HS-5 (cell line): Measurements from ENCODE around the gene VSIG10.
"Not testable (repeated sequence)": the region's sequence is repeated elsewhere in the genome, so short reads cannot be mapped to it uniquely, and the experiment has no call there.

Experiments
- DNase-seq: peaks from one replicate; pipeline ENCODE4 v3.0.0-alpha.2; 2012; ENCODE audit warnings: low read depth

VSIG10 gene

DNA sequence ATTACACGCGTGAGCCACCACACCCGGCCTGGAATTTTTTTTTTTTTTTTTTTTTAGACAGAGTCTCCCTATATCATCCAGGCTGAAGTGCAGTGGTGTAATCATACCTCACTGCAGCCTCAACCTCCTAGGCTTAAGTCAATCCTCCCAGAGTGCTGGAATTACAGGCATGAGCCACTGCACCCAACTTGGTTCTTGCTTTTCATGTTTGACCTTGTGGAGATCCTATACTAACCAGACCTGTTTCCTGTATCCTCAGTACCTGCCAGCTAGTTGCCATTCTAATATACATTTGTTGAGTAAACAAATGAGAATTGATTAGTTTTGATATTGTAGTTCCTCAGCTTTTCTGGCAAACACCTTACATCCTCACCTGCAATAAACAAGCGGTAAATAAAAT lies 3.2 kb upstream of the VSIG10 start:
- DNase-seq, result no peak

DNA sequence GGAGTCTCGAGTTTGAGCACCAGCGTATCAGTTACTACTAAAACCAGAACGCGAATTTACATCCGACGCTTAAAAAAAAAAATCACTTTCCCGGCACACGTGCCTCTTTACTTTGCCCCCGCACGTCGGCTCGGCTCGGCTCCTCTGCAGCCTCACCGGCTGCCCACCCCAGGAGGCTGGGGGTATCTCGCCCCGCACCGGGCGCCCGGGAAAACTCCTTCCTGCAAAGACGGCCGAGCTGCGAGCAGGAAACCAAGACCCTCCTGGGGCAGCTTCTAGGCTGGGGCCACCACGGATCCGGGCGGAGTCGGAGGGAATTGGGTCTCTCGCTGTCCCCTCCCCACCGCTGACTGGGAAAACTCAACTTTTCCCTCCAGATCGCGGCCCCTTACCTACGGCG lies 610 bp downstream of the VSIG10 start:
- DNase-seq, result no peak

DNA sequence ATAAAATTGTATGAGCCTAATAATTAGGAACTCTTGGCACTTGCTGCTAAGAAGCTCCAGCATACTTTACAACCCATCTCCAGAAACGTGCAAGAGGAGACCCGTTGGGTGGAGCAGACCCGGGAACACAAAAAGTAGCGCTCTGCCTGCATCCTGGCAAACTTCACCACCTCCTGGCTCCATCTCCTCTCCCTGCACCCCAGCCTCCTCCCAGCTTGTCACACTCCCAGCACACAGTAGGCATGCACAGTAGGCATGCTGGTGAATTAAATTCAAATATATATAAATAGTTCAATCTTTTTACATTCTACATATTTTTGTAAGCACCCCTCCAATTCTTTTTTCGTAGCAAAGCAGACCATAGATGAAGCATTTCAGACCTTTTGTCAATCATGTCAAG lies 1.2 kb downstream of the VSIG10 start:
- no peak for DNase-seq

DNA sequence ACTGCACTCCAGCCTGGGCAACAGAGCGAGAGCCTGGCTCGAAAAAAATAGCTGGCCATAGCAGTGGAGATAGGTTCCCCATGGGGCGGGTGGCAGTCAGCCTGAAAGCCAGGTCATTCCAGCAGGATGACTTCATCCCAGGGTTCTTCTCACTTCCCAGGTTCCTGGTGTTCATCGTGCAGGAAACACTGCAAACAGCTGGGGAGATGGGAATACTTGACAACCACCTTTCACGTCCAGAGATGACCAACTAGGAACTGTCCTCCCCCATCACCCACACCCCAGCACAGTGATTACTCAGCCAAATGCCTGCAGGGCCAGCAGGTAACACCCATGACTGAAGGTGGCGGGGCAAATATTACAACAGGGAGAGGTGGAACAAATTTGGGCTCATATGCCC lies 1.7 kb downstream of the VSIG10 start:
- no peak for DNase-seq

DNA sequence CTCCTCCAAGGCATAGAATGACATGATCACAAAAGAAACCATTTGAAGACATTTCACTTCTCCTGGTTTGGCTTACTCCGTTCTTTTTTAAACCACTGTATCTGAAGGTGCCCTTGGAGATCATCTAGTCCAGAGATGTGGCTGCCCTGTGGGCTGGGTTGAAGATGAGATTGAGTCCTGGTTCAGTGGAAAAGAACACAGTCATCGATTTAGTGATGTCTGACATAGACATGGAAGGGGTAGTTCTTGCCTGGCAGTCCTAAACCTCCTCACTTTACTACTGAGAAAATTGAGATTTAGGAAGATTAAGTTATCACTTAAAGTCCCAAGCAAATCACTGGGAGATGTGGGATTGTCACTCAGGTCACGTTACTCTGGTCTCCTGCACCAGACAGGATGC lies 2.8 kb downstream of the VSIG10 start:
- DNase-seq, result no peak

DNA sequence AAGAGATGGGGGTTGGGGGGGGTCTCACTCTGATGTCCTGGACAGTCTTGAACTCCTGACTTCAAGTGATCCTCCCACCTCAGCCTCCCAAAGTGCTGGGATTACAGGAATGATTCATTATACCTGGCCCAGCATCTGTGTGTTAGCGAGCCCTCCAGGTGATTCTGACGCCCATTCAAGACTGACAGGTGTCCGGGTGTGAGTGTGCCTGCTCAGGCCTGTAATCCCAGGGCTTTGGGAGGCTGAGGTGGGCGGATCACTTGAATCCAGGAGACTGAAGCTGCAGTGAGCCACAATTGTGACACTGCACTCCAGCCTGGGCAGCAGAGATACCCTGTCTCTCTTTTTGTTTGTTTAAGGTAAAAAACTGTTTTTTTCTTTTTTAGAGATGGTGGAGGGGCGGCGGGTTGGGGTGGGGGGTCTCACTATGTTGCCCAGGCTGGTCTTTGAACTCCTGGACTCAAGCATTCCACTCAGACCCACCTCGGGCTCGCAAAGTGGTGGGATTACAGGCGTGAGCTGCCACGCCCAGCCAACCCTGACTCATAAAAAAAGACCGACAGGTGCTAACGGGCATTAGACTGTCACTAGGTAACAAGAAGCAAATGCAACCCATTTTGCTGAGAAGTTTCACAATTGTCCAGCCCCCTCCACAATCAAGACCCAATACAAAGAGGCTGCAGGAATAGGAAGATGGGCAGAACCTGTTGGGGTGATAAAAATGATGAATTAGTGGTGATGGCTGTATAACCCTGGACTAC lies 4.7 kb downstream of the VSIG10 start:
- no peak for DNase-seq

DNA sequence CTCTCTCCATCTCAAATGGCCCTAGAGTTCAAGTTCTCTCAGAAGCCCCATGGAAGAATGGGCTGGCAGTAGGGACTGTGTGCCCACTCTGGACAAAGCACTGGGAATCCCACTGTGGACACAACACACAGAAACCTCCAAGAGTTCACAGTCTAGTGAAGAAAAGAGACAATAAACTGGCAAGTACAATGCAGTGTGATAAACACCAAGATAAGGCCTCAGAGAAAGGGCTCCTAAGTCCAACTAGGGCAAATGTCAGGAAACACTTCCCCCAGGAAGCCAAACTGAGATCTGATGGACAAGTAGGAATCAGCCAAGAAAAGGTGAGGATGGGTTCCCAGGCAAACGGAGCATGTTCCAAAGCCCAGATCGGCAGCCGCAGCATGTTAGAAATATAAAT lies 5.4 kb downstream of the VSIG10 start:
- DNase-seq, result no peak

DNA sequence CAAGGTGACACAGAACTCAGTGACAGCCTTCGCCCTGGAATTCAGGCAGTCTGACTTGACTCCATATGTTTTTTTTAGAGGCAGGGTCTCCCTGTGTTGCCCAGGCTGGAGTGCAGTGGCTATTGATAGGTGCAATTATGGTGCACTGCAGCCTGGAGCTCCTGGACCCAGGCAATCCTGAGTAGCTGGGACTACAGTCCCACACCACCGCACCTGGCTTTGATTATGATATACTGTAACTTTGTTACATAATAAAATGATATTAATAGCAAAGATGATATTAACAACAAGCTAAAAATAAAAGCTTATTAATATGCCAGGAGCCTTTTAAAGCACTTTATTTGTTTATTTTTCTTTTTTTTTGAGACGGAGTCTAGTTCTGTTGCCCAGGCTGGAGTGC lies 9.8 kb downstream of the VSIG10 start:
- DNase-seq, result no peak

DNA sequence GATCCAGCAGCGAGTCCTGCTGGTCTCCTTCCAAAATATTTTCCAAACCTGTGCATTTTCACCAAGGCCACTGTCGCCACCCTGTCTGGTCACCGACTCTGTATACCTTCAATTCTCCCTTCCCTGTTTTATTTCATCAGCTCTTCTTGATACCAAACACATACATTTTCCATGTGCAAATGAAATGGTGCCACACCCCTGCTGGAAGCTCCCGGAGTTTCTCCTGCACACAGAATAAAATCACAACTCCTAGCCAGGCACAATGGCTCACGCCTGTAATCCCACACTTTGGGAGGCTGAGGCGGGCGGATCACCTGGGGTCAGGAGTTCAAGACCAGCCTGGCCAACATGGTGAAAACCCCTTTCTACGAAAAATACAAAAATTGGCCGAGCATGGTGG lies 14.0 kb downstream of the VSIG10 start:
- no peak for DNase-seq

DNA sequence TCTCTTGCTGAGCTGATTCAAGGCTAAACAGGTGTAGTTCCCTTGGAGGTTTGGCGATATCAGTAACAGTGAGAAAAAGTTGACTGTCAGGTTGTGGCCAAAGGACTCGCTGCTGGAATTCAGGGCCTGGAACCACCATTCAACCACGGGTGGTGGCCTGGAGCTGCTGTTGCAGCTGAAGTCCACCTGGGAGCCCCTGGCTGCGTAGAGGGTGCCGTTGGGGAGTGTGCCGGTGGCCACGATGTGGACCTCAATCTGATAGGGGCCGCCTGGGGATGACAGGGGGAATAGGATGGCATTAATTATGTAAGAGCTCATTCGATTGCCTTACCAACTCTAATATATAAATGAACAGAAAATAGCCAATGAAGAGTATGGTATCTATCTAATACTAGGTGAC lies 21.6 kb downstream of the VSIG10 start:
- DNase-seq, result no peak

DNA sequence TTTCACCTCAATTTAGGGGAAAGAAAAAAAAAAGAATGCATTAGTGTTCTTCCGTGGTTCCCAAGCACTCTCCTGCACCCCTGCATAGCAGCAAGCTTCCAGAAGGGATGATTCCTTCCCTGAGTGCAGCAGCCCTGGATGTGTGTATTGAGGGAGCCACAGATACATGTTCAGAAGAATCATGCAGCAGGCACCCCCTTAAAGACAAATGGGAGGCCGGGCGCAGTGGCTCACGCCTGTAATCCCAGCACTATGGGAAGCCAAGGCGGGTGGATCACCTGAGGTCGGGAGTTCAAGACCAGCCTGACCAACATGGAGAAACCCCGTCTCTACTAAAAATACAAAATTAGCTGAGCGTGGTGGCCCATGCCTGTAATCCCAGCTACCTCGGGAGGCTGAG lies 22.3 kb downstream of the VSIG10 start:
- not testable (repeated sequence) for DNase-seq

DNA sequence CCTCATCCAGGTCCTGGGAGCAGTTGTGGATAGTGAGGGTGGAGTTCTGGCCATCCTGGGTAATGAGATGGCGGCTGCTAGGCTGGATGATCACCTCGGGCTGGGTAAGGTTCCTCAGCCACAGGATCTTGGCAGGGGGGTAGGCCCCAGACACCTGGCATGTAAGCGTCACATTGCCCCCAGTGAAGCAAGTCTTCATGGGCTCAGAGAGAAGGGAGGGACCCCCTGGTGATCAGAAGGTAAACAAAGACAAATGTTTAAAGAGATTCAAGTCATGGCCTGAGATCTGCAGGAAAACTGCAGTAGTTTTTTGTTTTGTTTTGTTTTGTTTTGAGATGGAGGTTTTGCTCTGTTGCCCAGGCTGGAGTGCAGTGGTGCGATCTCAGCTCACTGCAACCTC lies 30.0 kb downstream of the VSIG10 start:
- no peak for DNase-seq

DNA sequence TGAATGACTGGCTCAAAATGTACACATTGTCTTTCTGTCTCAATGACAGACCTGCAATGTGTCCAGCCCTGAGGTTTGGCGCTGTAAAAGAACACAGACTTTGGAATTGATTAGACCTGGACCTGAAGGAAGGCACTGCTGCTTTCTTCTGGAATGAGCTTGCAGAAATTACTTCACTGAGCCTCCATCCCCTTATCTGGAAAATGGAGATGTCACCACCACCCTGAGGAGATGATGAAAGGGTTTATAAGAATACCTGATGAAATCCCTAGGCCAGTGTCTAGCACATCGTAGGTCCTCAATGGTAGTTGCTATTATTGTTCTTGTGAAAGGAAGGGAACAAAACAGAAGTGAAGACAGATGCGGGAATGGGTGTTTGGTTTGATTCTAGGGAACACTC lies 33.2 kb downstream of the VSIG10 start:
- no peak for DNase-seq

DNA sequence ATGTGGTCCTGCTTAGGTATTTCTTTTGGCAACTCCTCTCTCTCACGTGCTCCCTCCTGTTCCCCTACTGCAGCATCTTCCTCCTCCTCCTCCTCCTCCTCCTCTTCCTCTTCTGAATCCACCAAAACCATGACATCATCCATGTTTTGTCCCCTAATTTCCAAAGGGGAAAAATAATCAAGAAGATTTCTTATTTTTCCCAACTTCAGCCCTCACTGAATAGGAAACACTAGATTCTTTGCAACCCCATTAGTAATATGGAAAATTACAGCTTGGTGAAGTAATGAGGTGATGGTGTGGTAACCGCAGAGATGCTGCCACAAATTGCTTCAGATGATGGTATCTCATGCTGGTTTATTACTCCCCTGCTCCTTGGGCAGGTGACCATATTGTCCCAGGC lies 35.4 kb downstream of the VSIG10 start:
- DNase-seq, result no peak

DNA sequence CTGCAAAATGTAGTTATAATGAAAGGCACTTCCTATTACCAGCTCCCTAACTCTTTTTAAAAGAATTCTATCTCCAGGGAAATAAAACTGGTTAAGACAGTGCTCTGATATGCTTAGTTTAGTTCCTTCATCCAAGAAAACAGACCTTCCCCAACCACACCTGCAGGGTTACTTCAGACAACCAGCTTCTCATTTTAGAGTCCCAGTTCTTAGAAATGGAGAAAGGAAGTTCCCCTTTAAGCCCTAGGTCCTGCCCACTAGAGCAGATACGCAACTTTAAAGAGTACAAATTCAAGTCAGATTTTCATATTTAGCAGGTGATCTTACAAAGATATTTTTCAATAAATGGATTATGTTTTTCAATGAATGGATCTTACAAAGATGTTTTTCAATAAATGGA lies 38.4 kb downstream of the VSIG10 start:
- no peak for DNase-seq

DNA sequence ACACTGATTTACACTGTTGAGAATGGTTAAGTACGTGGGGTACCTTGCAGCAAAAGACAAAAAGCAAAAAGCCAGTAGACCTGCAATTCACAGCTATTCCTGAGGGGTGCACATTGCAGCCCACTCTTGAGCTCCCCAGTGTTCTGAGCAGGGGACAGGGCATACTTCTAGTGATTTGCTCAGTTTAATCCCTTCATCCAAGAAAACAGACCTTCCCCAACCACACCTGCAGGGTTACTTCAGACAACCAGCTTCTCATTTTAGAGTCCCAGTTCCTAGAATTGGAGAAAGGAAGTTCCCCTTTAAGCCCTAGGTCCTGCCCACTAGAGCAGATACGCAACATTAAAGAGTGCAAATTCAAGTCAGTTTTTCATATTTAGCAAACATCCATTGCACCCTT lies 39.2 kb downstream of the VSIG10 start:
- no peak for DNase-seq

DNA sequence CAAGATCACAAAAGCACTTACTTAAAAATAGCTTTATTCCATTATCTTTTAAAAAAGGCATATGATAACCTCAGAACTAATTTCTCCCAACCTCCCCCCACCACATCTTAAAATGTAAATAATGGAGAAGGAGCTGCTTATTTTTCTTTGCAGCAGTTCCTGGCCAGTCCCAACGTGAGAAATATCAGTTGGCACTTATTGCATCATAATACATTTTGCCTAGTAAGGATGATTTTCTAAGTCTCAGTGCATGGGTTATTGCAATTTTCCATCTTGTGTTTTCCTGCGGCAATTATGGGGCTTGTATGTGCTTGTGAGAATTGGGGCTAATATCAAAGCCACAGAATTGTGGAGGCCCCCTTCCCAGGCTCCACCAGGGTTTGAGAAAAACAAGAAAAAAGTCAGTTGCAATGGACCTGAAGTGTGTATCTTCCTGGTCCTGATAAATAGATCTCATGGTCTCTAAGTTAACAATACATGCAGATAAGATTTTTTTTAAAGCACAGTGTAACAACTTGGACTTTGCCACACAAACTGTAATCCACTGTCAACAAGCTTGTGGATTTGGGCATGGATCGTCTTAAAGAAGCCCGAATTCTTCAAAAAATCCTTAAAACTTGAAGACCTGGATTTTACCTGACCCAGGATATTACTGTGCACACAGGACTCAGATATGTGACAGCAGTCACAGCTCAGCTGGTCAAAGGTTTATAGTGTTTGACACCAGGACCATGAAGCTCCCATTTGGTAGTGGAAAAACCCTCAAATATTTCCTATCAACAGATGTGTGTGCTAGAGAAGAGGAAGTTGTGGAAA lies 40.0 kb downstream of the VSIG10 start:
- no peak for DNase-seq

DNA sequence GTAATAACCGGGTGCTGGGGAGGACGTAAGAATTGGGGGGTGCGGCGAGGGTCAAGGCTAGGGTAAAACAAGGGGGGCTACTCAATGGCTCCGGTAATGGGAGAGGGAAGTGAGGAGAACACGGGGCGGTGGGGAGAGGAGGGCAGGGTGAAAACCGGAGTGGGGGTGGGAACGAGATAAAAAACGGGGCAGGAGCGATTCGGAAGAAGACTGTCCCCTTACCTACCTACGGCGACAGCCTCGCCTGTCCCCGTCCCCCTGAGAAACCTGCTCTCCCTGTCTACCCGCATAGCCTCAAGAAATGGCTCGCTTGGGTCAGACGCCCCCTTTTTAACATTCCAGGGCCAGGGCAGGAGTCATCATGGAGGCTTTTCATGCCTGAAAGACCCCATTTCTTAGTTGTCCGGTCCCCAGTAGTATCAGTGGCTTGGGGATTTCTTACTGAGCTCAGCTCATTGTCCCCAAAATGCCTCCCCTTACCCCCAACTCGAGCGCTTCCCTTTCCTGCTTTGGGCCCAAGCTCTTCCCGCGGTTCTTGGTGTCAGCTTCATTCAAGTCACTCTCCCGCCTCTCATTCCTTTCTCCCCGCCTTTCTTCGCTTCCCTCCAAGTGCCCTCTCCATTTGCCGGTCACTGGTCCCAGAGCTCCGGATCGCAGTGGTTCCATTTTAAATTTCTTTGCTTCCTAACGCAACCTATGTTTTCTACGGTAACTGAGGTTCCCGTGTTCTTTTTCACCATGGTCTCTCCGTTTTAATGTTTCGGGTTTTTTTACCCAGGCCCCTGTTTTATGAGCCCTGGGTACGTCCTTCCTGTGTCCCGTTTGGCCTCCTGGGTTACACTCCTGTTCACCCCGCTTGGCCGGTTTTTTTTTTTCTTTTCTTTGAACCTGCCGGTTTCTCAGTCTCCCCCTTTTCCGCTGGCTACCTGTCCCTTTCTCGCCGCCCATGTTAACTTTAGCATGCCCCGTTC lies 41.7 kb downstream of the VSIG10 start:
- no peak for DNase-seq

DNA sequence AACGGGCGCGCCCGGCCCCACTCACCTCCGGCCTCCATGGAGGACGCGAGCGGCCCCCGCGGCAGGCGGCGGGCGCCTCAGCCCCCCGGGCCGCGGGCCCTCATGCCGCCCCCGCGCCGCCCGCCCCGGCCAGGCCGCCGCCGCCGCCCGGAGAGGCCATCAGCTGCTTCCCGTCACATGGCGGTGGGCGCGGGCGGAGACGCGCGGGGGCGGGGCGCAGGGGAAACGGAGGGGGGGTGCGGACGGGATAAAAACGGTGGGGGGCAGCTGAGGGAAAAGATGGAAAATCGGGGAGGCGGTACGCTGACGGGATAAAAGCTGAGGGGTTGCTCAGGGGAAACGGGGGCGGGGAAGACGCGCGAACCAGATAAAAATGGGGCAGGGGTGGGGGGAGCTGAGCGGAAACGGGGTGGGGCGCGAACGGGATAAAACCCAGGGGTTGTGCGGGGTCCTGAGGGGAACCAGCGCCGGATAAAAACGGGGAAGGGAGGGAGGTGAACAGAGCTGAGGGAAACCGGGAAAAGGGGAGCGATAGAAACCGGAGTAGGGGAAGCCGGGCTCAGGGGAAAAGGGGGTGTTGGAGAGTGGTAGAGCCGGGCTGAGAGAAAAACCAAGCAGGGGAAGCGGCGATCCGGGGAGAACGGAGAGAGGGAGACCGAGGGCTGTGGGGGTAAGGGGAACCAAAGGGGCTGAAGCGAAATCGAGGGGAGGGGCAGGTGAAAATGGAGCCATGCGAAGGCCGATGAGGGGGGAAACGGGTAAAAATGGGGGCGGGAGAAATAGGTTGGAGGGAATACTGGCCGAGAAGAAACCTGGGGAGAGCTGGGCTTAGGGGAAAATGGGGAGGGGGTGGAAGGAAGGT lies 42.6 kb downstream of the VSIG10 start, which contains the start of gene WSB2:
Gene WSB2, minus strand, starts transcription at position 169 of the 862 bp plus-strand sequence. Its CDS starts 131 bp downstream, at position 38.
- no peak for DNase-seq

DNA sequence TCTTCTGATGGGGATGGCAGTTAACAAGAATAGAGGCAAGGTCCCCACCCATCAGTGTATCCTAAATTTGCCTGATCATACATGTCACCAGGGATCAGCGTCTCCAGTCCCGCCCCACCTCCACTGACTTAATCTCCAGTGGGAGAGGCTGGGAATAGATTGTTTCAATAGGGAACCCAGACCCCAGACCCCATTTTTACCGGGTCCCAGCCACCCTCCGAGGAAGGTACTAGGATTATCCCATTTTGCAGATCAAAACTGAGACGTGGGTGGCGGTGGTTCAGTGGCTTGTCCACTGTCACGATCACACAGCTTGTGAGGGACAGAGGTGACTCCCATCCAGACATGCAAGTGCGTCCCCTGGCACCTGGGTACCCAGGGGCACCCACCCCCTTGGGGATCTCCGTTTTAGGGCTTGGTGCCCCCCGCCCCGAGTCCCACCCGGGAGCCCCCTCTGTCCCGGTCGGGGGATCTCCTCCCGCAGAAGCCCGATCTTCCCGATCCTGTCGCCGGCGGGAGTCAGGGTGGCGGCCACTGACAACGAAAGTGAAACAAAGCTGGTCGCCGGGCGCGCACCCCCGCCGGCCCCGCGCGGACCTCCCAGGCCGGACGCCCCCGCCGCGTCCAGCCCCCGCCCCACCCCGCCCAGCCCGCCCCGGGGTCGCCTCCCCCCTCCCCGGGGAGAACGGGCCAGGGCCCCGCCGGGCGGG lies 43.4 kb downstream of the VSIG10 start:
- DNase-seq, result no peak
